GM12878 (cell line): ENCODE measurements around the gene CYREN. TPM values are rescaled to one million over a fixed set of nuclear protein-coding genes. Genes with fewer than 3 reads are reported as not detected.
A peak's percentile ranks its signal among the peaks of the same experiment; 100 is the strongest.

Experiments
- ATAC-seq: fragments of 200-7000 bp; cut with Tn5 transposase; 3 replicates; pipeline ENCODE4 v1.9.1; 2020; ENCODE audit warnings: mild to moderate bottlenecking, moderate library complexity
- BruUV-seq: library from RNA; stranded (reverse); fragments of 400-500 nt; replicated peaks from 2 replicates; lab custom pipeline; 2021; lab: Mats Ljungman, UMichigan
- CTCF ChIA-PET: fragments of 300-600 bp; sonication (Branson Sonifier 250); formaldehyde crosslinking; extraction: SDS; loops from one replicate; lab custom pipeline; 2021; ENCODE audit warnings: inconsistent platforms; lab: Yijun Ruan, JAX
- POLR2A ChIA-PET: fragments of 350-600 bp; formaldehyde crosslinking; extraction: SDS; loops from one replicate; lab custom pipeline; 2021; ENCODE audit warnings: inconsistent platforms; lab: Charles Lee
- RAD21 ChIA-PET: fragments of 300-600 bp; sonication (Branson Sonifier 250); formaldehyde crosslinking; loops from one replicate; lab custom pipeline; 2023; ENCODE audit warnings: antibody characterized with exemption; ENCODE audit not compliant: unreplicated experiment; lab: Charles Lee
- SMC1A ChIA-PET: fragments of 300-600 bp; sonication (Branson Sonifier 250); formaldehyde crosslinking; loops from one replicate; lab custom pipeline; 2023; ENCODE audit not compliant: unreplicated experiment, uncharacterized antibody; lab: Charles Lee
- DNase-seq: peaks from one replicate; pipeline ENCODE4 v3.0.0-alpha.2; 2011; ENCODE audit warnings: low read depth, low spot score
- FAIRE-seq: peaks from 3 replicates; lab custom pipeline; 2011; peaks lifted over from hg19 to GRCh38; lab: Jason Lieb, UNC
- H2AFZ ChIP-seq: 2 replicates; pipeline ENCODE4 v1.6.0; 2011; ENCODE audit warnings: low read depth, low read length, control low read depth; ENCODE audit not compliant: control insufficient read depth
- H3K27ac ChIP-seq: 2 replicates; pipeline ENCODE4 v1.5.1; 2011; ENCODE audit warnings: control low read depth; ENCODE audit not compliant: control insufficient read depth, insufficient read depth
- H3K27me3 ChIP-seq, 2 experiments: replicated peaks in 1 of 2; 2 replicates each; pipeline versions ENCODE4 v1.6.0 to v1.6.1; 2011; ENCODE audit warnings: low read length in 1 of 2; ENCODE audit not compliant: control insufficient read depth in 2 of 2, insufficient read depth in 2 of 2
- H3K36me3 ChIP-seq, 2 experiments: 2 replicates each; pipeline ENCODE4 v1.5.1; 2011; ENCODE audit warnings: low read length in 1 of 2; ENCODE audit not compliant: control insufficient read depth in 2 of 2, insufficient read depth in 2 of 2
- H3K4me1 ChIP-seq: 2 replicates; pipeline ENCODE4 v1.6.1; 2011; ENCODE audit warnings: mild to moderate bottlenecking, low read length, moderate library complexity, mixed read lengths; ENCODE audit not compliant: control insufficient read depth, insufficient read depth
- H3K4me2 ChIP-seq: 2 replicates; pipeline ENCODE4 v1.6.0; 2011; ENCODE audit warnings: control low read depth; ENCODE audit not compliant: control insufficient read depth, insufficient read depth
- H3K4me3 ChIP-seq: fragments of 200-600 bp; sonication (generic); 2 replicates; pipeline ENCODE4 v1.5.1; 2016
- H3K79me2 ChIP-seq: 2 replicates; pipeline ENCODE4 v1.6.0; 2011; ENCODE audit warnings: low read length; ENCODE audit not compliant: control insufficient read depth, insufficient read depth
- H3K9ac ChIP-seq: 2 replicates; pipeline ENCODE4 v1.8.0; 2011; ENCODE audit warnings: low read length, control low read depth, mixed read lengths; ENCODE audit not compliant: control insufficient read depth, insufficient read depth
- H3K9me3 ChIP-seq: replicated peaks from 3 replicates; pipeline ENCODE4 v1.5.1; 2011; ENCODE audit warnings: mild to moderate bottlenecking, low read length; ENCODE audit not compliant: control insufficient read depth, insufficient read depth
- H4K20me1 ChIP-seq: 2 replicates; pipeline ENCODE4 v1.6.0; 2011; ENCODE audit not compliant: control insufficient read depth, insufficient read depth
- CBFB ChIP-seq: IDR thresholded peaks from 2 replicates; pipeline ENCODE4 v1.6.1; 2016; ENCODE audit warnings: antibody characterized with exemption, low read depth
- WGBS: methylation state at CpG from one replicate; pipeline ENCODE4 v1.1.6; 2016; ENCODE audit warnings: low lambda C conversion rate; ENCODE audit not compliant: insufficient replicate concordance, insufficient coverage; ENCODE audit errors: missing lambda C conversion rate; 5-methylcytosine and 5-hydroxymethylcytosine counted together
- in situ Hi-C: fragments of 300-500 bp; cut with MboI; formaldehyde crosslinking; loops from 9 replicates; pipeline ENCODE4 v1.14.3; 2018; ENCODE audit warnings: mixed read lengths
- intact Hi-C: fragments of 100-400 bp; cut with micrococcal nuclease; formaldehyde crosslinking; loops from one replicate; pipeline ENCODE4 v1.14.2; 2022; ENCODE audit not compliant: unreplicated experiment
- polyA plus RNA-seq, 11 experiments: library from polyadenylated mRNA; depleted of rRNA in 4 of 11; unstranded in 6 of 11; stranded (reverse) in 5 of 11; fragments of >200 nt; fragmentation: Nextera tagmentation in 4 of 11; fragmentation: Illumina TruSeq in 1 of 11; extraction: Ambion mirVana in 4 of 11; extraction: Trizol in 1 of 11; gene quantifications; 1 replicate in 1 of 11; 2 replicates in 10 of 11; pipeline versions ENCODE4 v1.2.1 to v1.2.3, GENCODE V29; 2011 to 2016; ENCODE audit warnings: inconsistent platforms in 2 of 11, missing spikeins in 2 of 11, low read depth in 1 of 11
- total RNA-seq, 4 experiments: library from RNA; depleted of rRNA in 3 of 4; stranded (reverse); fragments of >200 nt in 3 of 4; fragmentation: Illumina TruSeq in 1 of 4; extraction: Trizol in 1 of 4; gene quantifications; 2 replicates each; pipeline versions ENCODE4 v1.2.1 to v1.2.3, GENCODE V29; 2013 to 2021
- TF ChIP-seq, protein P1 (sequence below): fragments of 450-650 bp; IDR thresholded peaks from 2 replicates; pipeline ENCODE4 v1.6.1; 2016; ENCODE audit warnings: mild to moderate bottlenecking

CYREN gene
- total and polyA plus RNA-seq, 10 of the 15 experiments (the other 5 are each of a cell fraction or from before 2014, with no cell fraction given), result 8.7 to 64.3 (median 55.7) TPM

DNA sequence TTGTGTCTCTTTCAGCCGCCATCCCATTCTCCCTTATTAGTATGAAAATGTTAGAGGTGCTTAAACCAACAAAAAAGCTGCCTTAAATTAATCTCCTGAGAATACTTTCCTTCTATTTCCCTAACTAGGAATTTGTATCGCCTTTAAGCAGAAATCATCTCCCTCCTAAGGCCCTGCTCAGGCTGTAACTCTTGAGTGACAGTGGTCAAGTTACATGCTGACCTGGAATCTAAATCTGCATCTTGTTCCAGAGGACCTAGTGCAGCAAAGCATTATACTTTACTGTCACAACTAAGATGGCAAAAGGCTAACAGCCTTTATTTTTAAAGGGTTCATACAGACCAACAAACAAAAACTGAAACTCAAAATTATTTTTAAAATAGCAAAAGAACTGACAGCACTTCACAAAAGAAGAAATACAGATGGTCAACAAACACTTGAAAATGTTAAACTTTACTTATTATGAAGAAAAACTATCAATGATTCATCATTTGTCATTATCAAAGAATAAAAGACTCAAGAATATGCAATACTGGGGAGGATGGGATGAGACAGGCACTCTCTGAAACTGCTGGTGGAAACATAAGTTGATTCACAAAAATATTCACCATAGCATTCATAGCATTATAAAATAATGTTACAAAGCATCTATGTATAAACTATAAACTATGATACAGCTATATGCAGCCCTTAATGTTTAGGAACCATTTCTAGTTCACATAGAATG lies 11.0 kb downstream of the CYREN start:
- ChIA-PET SMC1A (interaction anchor here (0.9 to 7.0 kb wide), 8 partner anchors 11 to 173 kb away, joined by 3 to 108 read pairs (median 15); partner anchors contain the start of genes AGBL3, CYREN and TMEM140), CTCF (interaction anchor here (0.9 to 4.4 kb wide), 9 partner anchors 8 to 173 kb away, joined by 3 to 28 read pairs (median 9); partner anchors contain the start of genes AGBL3 and TMEM140), RAD21 (interaction anchor here (0.9 to 9.0 kb wide), 13 partner anchors 10 to 173 kb away, joined by 3 to 84 read pairs (median 5); partner anchors contain the start of genes AGBL3, CYREN and TMEM140), POLR2A (interaction anchor here (1.5 to 15.9 kb wide), 5 partner anchors 11 to 172 kb away, joined by 3 to 169 read pairs (median 19); partner anchors contain the start of genes AGBL3, CYREN and TMEM140)
- no peak overlapping the region for H3K4me3 ChIP-seq
- peaks cover 37% of the 10 kb centered on the region for H3K79me2 ChIP-seq
- ATAC-seq (0 out of 3 replicates have a peak, but pooled peaks have one; percentile 2), FAIRE-seq (no peak), DNase-seq (no peak)
- TSS peak; percentile 5 for BruUV-seq
- TF ChIP-seq, protein P1, sequence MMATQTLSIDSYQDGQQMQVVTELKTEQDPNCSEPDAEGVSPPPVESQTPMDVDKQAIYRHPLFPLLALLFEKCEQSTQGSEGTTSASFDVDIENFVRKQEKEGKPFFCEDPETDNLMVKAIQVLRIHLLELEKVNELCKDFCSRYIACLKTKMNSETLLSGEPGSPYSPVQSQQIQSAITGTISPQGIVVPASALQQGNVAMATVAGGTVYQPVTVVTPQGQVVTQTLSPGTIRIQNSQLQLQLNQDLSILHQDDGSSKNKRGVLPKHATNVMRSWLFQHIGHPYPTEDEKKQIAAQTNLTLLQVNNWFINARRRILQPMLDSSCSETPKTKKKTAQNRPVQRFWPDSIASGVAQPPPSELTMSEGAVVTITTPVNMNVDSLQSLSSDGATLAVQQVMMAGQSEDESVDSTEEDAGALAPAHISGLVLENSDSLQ, result peak; percentile 45
- no peak for TF ChIP-seq CBFB
- peaks cover 14 to 17% of the 10 kb centered on the region in 2 experiments; a peak in 3 of 4 replicates for H3K36me3 ChIP-seq
- H2AFZ ChIP-seq, result no peak overlapping the region; the same call in 1 of the 2 replicates
- peaks cover 32% of the 10 kb centered on the region for H3K4me1 ChIP-seq
- no peaks in the 10 kb centered on the region for H3K27me3 ChIP-seq
- in situ Hi-C loops (loop anchor here (10.0 kb wide), 1 partner anchor 515 kb away; the partner anchor contains the start of gene BPGM), intact Hi-C loops (no loop called here)
- peak overlapping the region; percentile 64; the same call in 1 of the 2 replicates for H3K9ac ChIP-seq
- H3K9me3 ChIP-seq, result peaks cover 32% of the 10 kb centered on the region
- 100% methylated on average over 2 of the region's 2 CpGs for WGBS
- H3K4me2 ChIP-seq, result peak overlapping the region; percentile 72
- no peaks in the 10 kb centered on the region for H4K20me1 ChIP-seq
- H3K27ac ChIP-seq, result peak overlapping the region; percentile 84
